Vagina (tissue), 2 donors: ENCODE results near the gene SLC2A9. TPM values are rescaled to one million over a fixed set of nuclear protein-coding genes. Genes with fewer than 3 reads are reported as not detected.

Experiments used
- DNase-seq, 2 donors: peaks; one replicate each; pipeline ENCODE4 v3.0.0-alpha.2; 2017; ENCODE audit errors: extremely low spot score in 2 of 2
- H3K27ac ChIP-seq: fragments of 200-600 bp; sonication (generic); one replicate; pipeline ENCODE4 v1.5.1; 2019
- H3K27me3 ChIP-seq: fragments of 200-600 bp; sonication (generic); one replicate; pipeline ENCODE4 v1.5.1; 2019
- H3K36me3 ChIP-seq, 2 donors: fragments of 200-600 bp; sonication (generic); one replicate each; pipeline ENCODE4 v1.5.1; 2017 to 2019
- H3K4me1 ChIP-seq: fragments of 200-600 bp; sonication (generic); one replicate; pipeline ENCODE4 v1.5.1; 2019
- H3K4me3 ChIP-seq, 2 donors: fragments of 200-600 bp; sonication (generic); 1 replicate in 1 of 2; 2 replicates in 1 of 2; pipeline ENCODE4 v1.5.1; 2016 to 2019
- H3K9me3 ChIP-seq: fragments of 200-600 bp; sonication (generic); one replicate; pipeline ENCODE4 v1.5.1; 2019
- CTCF ChIP-seq, 3 experiments: fragments of 450-650 bp in 2 of 3; fragments of 200-600 bp in 1 of 3; sonication (generic) in 1 of 3; IDR thresholded peaks; one replicate each; pipeline ENCODE4 v1.5.1; 2017 to 2019; ENCODE audit warnings: antibody characterized with exemption in 3 of 3, mild to moderate bottlenecking in 2 of 3, moderate library complexity in 2 of 3
- POLR2A ChIP-seq, 2 donors: fragments of 450-650 bp; IDR thresholded peaks; one replicate each; pipeline ENCODE4 v1.6.1; 2017; ENCODE audit warnings: antibody characterized with exemption in 2 of 2, mild to moderate bottlenecking in 2 of 2, moderate library complexity in 2 of 2
- POLR2AphosphoS5 ChIP-seq, 2 donors: sonication (generic); formaldehyde crosslinking; IDR thresholded peaks; one replicate each; pipeline ENCODE4 v1.9.0; 2017; ENCODE audit warnings: antibody characterized with exemption in 2 of 2, mild to moderate bottlenecking in 2 of 2, low read depth in 1 of 2; ENCODE audit not compliant: insufficient read depth in 1 of 2
- intact Hi-C: fragments of 100-400 bp; cut with DNase I; formaldehyde crosslinking; loops from one replicate; pipeline ENCODE4 v1.15.1; 2023
- total RNA-seq: library from RNA; depleted of rRNA; stranded (reverse); fragments of >200 nt; gene quantifications from one replicate; pipeline ENCODE4 v1.2.3, GENCODE V29; 2016

The SLC2A9 gene
- total RNA-seq, 1 donor from 2014 or later, result 7.9 TPM

GRCh38 chr4:10046471-10046870, 25.2 kb upstream of the SLC2A9 start:
- peak in 1 of 2 donors; percentile 3 for DNase-seq
- Histone ChIP-seq H3K4me3 (no peak overlapping the region), H3K27me3 (no peaks in the 10 kb centered on the region), H3K27ac (no peak overlapping the region), H3K36me3 (no peaks in the 10 kb centered on the region), H3K4me1 (no peaks in the 10 kb centered on the region), H3K9me3 (peaks cover 3% of the 10 kb centered on the region)
- intact Hi-C loops, result no loop called here
- TF ChIP-seq CTCF (IDR thresholded peaks at IDR 0.05) (no peak), POLR2AphosphoS5 (IDR thresholded peaks at IDR 0.05; ENCODE audit: insufficient read depth in 1 of 2, low read depth in 1 of 2) (no peak), POLR2A (IDR thresholded peaks at IDR 0.05) (no peak)

- no peaks in the 10 kb centered on the region for H3K36me3 ChIP-seq
- intact Hi-C loops, result no loop called here
- no peak for DNase-seq
- H3K9me3 ChIP-seq, result peaks cover 3% of the 10 kb centered on the region
- TF ChIP-seq POLR2AphosphoS5 (IDR thresholded peaks at IDR 0.05; ENCODE audit: insufficient read depth in 1 of 2, low read depth in 1 of 2), result no peak
- H3K27ac ChIP-seq, result no peak overlapping the region
- H3K4me1 ChIP-seq, result no peaks in the 10 kb centered on the region
- no peak overlapping the region for H3K4me3 ChIP-seq
- no peaks in the 10 kb centered on the region for H3K27me3 ChIP-seq
These were observed 24.2 kb upstream of the SLC2A9 start for GRCh38 chr4:10045481-10045880.

GRCh38 chr4:10041036-10041435, 19.7 kb upstream of the SLC2A9 start:
- H3K36me3 ChIP-seq, result no peaks in the 10 kb centered on the region
- H3K27ac ChIP-seq, result no peak overlapping the region
- peaks cover 3% of the 10 kb centered on the region for H3K9me3 ChIP-seq
- H3K4me3 ChIP-seq, result no peak overlapping the region
- H3K4me1 ChIP-seq, result no peaks in the 10 kb centered on the region
- no peak for TF ChIP-seq CTCF (IDR thresholded peaks at IDR 0.05)
- no peak for TF ChIP-seq POLR2AphosphoS5 (IDR thresholded peaks at IDR 0.05; ENCODE audit: insufficient read depth in 1 of 2, low read depth in 1 of 2)
- no peak for TF ChIP-seq POLR2A (IDR thresholded peaks at IDR 0.05)
- H3K27me3 ChIP-seq, result no peaks in the 10 kb centered on the region
- DNase-seq, result no peak
- intact Hi-C loops, result no loop called here

- Histone ChIP-seq H3K4me3 (no peak overlapping the region), H3K4me1 (no peaks in the 10 kb centered on the region), H3K9me3 (peaks cover 3% of the 10 kb centered on the region), H3K36me3 (no peaks in the 10 kb centered on the region), H3K27ac (no peak overlapping the region), H3K27me3 (no peaks in the 10 kb centered on the region)
- intact Hi-C loops, result no loop called here
- DNase-seq, result no peak
- no peak for TF ChIP-seq CTCF (IDR thresholded peaks at IDR 0.05)
- TF ChIP-seq POLR2AphosphoS5 (IDR thresholded peaks at IDR 0.05; ENCODE audit: insufficient read depth in 1 of 2, low read depth in 1 of 2), result no peak
- TF ChIP-seq POLR2A (IDR thresholded peaks at IDR 0.05), result no peak
These were observed 19.0 kb upstream of the SLC2A9 start for GRCh38 chr4:10040049-10040892.

GRCh38 chr4:10036807-10037342, 15.6 kb upstream of the SLC2A9 start:
- H3K27ac ChIP-seq, result no peak overlapping the region
- no peaks in the 10 kb centered on the region for H3K36me3 ChIP-seq
- no peak for TF ChIP-seq POLR2A (IDR thresholded peaks at IDR 0.05)
- TF ChIP-seq CTCF (IDR thresholded peaks at IDR 0.05), result no peak
- no peak for TF ChIP-seq POLR2AphosphoS5 (IDR thresholded peaks at IDR 0.05; ENCODE audit: insufficient read depth in 1 of 2, low read depth in 1 of 2)
- H3K4me3 ChIP-seq, result no peak overlapping the region
- H3K9me3 ChIP-seq, result no peaks in the 10 kb centered on the region
- peaks cover 20% of the 10 kb centered on the region for H3K4me1 ChIP-seq
- DNase-seq, result no peak
- no peaks in the 10 kb centered on the region for H3K27me3 ChIP-seq
- intact Hi-C loops, result no loop called here
